SK-N-SH (cell line): ENCODE data around the gene VRTN. TPM values are rescaled to one million over a fixed set of nuclear protein-coding genes. Genes with fewer than 3 reads are reported as not detected.

ENCODE experiments used
- CTCF ChIA-PET: fragments of 300-600, 350-600 bp; formaldehyde crosslinking; extraction: SDS; loops from one replicate; lab custom pipeline; 2021; lab: Yijun Ruan, JAX
- POLR2A ChIA-PET: fragments of 350-600 bp; sonication (Branson Sonifier 250); formaldehyde crosslinking; extraction: SDS; loops from one replicate; lab custom pipeline; 2020; ENCODE audit warnings: antibody characterized with exemption, inconsistent platforms; lab: Yijun Ruan, JAX
- DNase-seq: peaks from one replicate; pipeline ENCODE4 v3.0.0; 2012
- H2AFZ ChIP-seq: fragments of 200-600 bp; sonication (generic); 2 replicates; pipeline ENCODE4 v1.8.1; 2016; ENCODE audit warnings: antibody characterized with exemption, mild to moderate bottlenecking, low read depth
- H3F3A ChIP-seq: fragments of 200-600 bp; sonication (generic); replicated peaks from 2 replicates; pipeline ENCODE3; 2016; ENCODE audit warnings: antibody characterized with exemption, mild to moderate bottlenecking; ENCODE audit not compliant: insufficient read depth
- H3K27ac ChIP-seq, 2 experiments: fragments of 200-500 bp in 1 of 2; fragments of 200-600 bp in 1 of 2; sonication (Bioruptor generic) in 1 of 2; sonication (generic), shearing (Covaris generic) in 1 of 2; 2 replicates each; pipeline versions ENCODE4 v1.5.1 to v1.6.1; 2014 to 2016; ENCODE audit warnings: low read depth in 2 of 2, inconsistent platforms in 1 of 2, low read length in 1 of 2, mild to moderate bottlenecking in 1 of 2, mixed read lengths in 1 of 2
- H3K27me3 ChIP-seq: fragments of 200-600 bp; sonication (generic), shearing (Covaris generic); 2 replicates; pipeline ENCODE4 v1.6.1; 2016; ENCODE audit warnings: mixed run types; ENCODE audit not compliant: insufficient read depth
- H3K36me3 ChIP-seq, 2 experiments: fragments of 200-500 bp in 1 of 2; fragments of 200-600 bp in 1 of 2; sonication (Bioruptor generic) in 1 of 2; sonication (generic) in 1 of 2; replicated peaks in 1 of 2; 2 replicates each; pipeline versions ENCODE3 to v1.5.1; 2014 to 2016; ENCODE audit warnings: low read length in 1 of 2, mild to moderate bottlenecking in 1 of 2; ENCODE audit not compliant: insufficient read depth in 2 of 2, control insufficient read depth in 1 of 2
- H3K4me1 ChIP-seq, 2 experiments: fragments of 200-500 bp in 1 of 2; fragments of 200-600 bp in 1 of 2; sonication (Bioruptor generic) in 1 of 2; sonication (generic), shearing (Covaris generic) in 1 of 2; 2 replicates each; pipeline versions ENCODE4 v1.5.1 to v1.6.1; 2014 to 2016; ENCODE audit warnings: low read depth in 1 of 2, low read length in 1 of 2, mixed run types in 1 of 2; ENCODE audit not compliant: insufficient read depth in 2 of 2, control insufficient read depth in 1 of 2
- H3K4me2 ChIP-seq: fragments of 200-600 bp; sonication (generic), shearing (Covaris generic); 2 replicates; pipeline ENCODE4 v1.6.1; 2017; ENCODE audit warnings: mixed run types
- H3K4me3 ChIP-seq, 2 experiments: fragments of 200-500 bp in 1 of 2; fragments of 200-600 bp in 1 of 2; sonication (Bioruptor generic) in 1 of 2; sonication (generic), shearing (Covaris generic) in 1 of 2; 2 replicates each; pipeline versions ENCODE4 v1.5.1 to v1.8.1; 2014 to 2016; ENCODE audit warnings: low read depth in 2 of 2, inconsistent platforms in 1 of 2, low read length in 1 of 2, mild to moderate bottlenecking in 1 of 2, mixed read lengths in 1 of 2, moderate library complexity in 1 of 2
- H3K79me2 ChIP-seq: fragments of 200-600 bp; sonication (generic); 2 replicates; pipeline ENCODE4 v1.8.1; 2017; ENCODE audit warnings: mild to moderate bottlenecking; ENCODE audit not compliant: insufficient read depth
- H3K9ac ChIP-seq: fragments of 200-600 bp; sonication (generic); 2 replicates; pipeline ENCODE4 v1.6.1; 2017; ENCODE audit warnings: mixed run types
- H3K9me2 ChIP-seq: fragments of 200-600 bp; sonication (generic); 2 replicates; pipeline ENCODE4 v1.6.1; 2017; ENCODE audit warnings: mixed run types
- H3K9me3 ChIP-seq: fragments of 200-600 bp; sonication (generic); 2 replicates; pipeline ENCODE4 v1.6.1; 2017; ENCODE audit warnings: mixed run types, mild to moderate bottlenecking, moderate library complexity
- H4K20me1 ChIP-seq: fragments of 200-600 bp; sonication (generic); 2 replicates; pipeline ENCODE4 v1.6.1; 2017; ENCODE audit warnings: mild to moderate bottlenecking, mixed run types; ENCODE audit not compliant: insufficient read depth
- ELF1 ChIP-seq: IDR thresholded peaks from 2 replicates; pipeline ENCODE4 v1.4.0; 2012
- FOXJ3 ChIP-seq: sonication (generic); formaldehyde crosslinking; IDR thresholded peaks from 2 replicates; pipeline ENCODE4 v1.5.1; 2020; ENCODE audit warnings: mild to moderate bottlenecking, missing genetic modification reagents
- FOXM1 ChIP-seq: IDR thresholded peaks from 2 replicates; pipeline ENCODE4 v1.4.0; 2012; ENCODE audit warnings: low read depth, mild to moderate bottlenecking
- GABPA ChIP-seq: IDR thresholded peaks from 2 replicates; pipeline ENCODE4 v1.4.0; 2012; ENCODE audit warnings: low read depth, mild to moderate bottlenecking
- GATA2 ChIP-seq: sonication (generic); formaldehyde crosslinking; IDR thresholded peaks from 2 replicates; pipeline ENCODE4 v1.5.0; 2020; ENCODE audit warnings: mild to moderate bottlenecking, missing genetic modification reagents
- IRF3 ChIP-seq: fragments of 150-350 bp; IDR thresholded peaks from 2 replicates; pipeline ENCODE4 v1.6.1; 2016; ENCODE audit warnings: mild to moderate bottlenecking, low read depth, low read length
- JUND ChIP-seq: IDR thresholded peaks from 2 replicates; pipeline ENCODE4 v1.4.0; 2012
- MXI1 ChIP-seq: IDR thresholded peaks from 2 replicates; pipeline ENCODE4 v1.6.1; 2012; ENCODE audit warnings: mild to moderate bottlenecking, low read depth, low read length, improper control_type of control experiment
- RAD21 ChIP-seq: IDR thresholded peaks from 2 replicates; pipeline ENCODE4 v1.6.1; 2012; ENCODE audit warnings: mild to moderate bottlenecking, low read length
- RCOR1 ChIP-seq: fragments of 150-350 bp; IDR thresholded peaks from 2 replicates; pipeline ENCODE4 v1.6.1; 2017; ENCODE audit warnings: antibody characterized with exemption, low read length
- RFX5 ChIP-seq: IDR thresholded peaks from 2 replicates; pipeline ENCODE4 v1.6.1; 2012; ENCODE audit warnings: mild to moderate bottlenecking, improper control_type of control experiment, low read length
- SIN3A ChIP-seq: IDR thresholded peaks from 2 replicates; pipeline ENCODE4 v1.6.1; 2012; ENCODE audit warnings: low read depth, mild to moderate bottlenecking, low read length, moderate library complexity, borderline replicate concordance
- TAF1 ChIP-seq: IDR thresholded peaks from 2 replicates; pipeline ENCODE4 v1.6.1; 2012; ENCODE audit warnings: low read depth, mild to moderate bottlenecking, low read length, moderate library complexity, borderline replicate concordance
- TEAD4 ChIP-seq: IDR thresholded peaks from 2 replicates; pipeline ENCODE4 v1.4.0; 2012; ENCODE audit warnings: mild to moderate bottlenecking, borderline replicate concordance; ENCODE audit not compliant: insufficient read depth
- USF1 ChIP-seq: IDR thresholded peaks from 2 replicates; pipeline ENCODE4 v1.4.0; 2012; ENCODE audit warnings: low read depth, borderline replicate concordance
- YY1 ChIP-seq: IDR thresholded peaks from 2 replicates; pipeline ENCODE4 v1.4.0; 2012; ENCODE audit warnings: low read depth, mild to moderate bottlenecking
- ZBTB33 ChIP-seq: IDR thresholded peaks from 2 replicates; pipeline ENCODE4 v1.4.0; 2012; ENCODE audit warnings: low read depth, borderline replicate concordance
- WGBS: methylation state at CpG from one replicate; pipeline ENCODE4 v1.1.6; 2017; ENCODE audit warnings: low lambda C conversion rate; 5-methylcytosine and 5-hydroxymethylcytosine counted together
- polyA plus RNA-seq, 3 experiments: library from polyadenylated mRNA; depleted of rRNA; stranded (reverse); fragments of >200 nt; gene quantifications; 2 replicates each; pipeline ENCODE4 v1.2.3, GENCODE V29; 2012
- TF ChIP-seq, protein P1 (sequence below): fragments of 150-350 bp; IDR thresholded peaks from 2 replicates; pipeline ENCODE4 v1.6.1; 2017; ENCODE audit warnings: antibody characterized with exemption, low read length, low read depth, borderline replicate concordance
- TF ChIP-seq, protein P2 (sequence below): IDR thresholded peaks from 2 replicates; pipeline ENCODE4; 2012

Gene VRTN
- polyA plus RNA-seq, 1 of the 3 experiments (the other 2 are of a cell fraction), result not detected

DNA sequence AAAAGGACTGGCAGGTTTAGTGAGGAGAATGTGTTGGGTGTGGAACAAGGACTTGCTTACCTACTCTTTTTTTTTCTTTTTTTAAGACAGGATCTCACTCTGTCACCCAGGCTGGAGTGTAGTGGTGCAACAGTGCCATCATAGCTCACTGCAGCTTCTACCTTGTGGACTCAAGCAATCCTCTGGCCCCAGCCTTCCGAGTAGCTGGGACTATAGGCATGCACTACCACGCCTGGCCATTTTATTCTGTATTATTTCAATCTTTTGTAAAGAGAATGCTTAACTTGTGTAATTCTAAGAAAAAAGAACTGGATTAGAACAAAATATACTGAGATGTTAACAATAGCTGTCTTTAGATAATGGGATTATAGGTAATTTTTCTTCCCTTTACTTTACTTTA, 1.9 kb upstream of the VRTN start:
- POLR2A ChIA-PET, result no interaction called here
- no peak overlapping the region for H3K4me3 ChIP-seq
- WGBS, result 63% methylated on average over 2 of the region's 2 CpGs
- peaks cover 22% of the 10 kb centered on the region; the same call in 1 of the 2 replicates for H3K27me3 ChIP-seq
- H3K4me1 ChIP-seq, result no peaks in the 10 kb centered on the region
- no peak overlapping the region for H3K4me2 ChIP-seq
- H4K20me1 ChIP-seq, result no peaks in the 10 kb centered on the region
- no peak for DNase-seq
- TF ChIP-seq FOXJ3, result no peak
- no peak for TF ChIP-seq USF1
- no peak for TF ChIP-seq ZBTB33
- no peak for TF ChIP-seq YY1
- TF ChIP-seq GABPA, result no peak
- no peak for TF ChIP-seq IRF3
- TF ChIP-seq SIN3A, result no peak
- TF ChIP-seq, protein P1, sequence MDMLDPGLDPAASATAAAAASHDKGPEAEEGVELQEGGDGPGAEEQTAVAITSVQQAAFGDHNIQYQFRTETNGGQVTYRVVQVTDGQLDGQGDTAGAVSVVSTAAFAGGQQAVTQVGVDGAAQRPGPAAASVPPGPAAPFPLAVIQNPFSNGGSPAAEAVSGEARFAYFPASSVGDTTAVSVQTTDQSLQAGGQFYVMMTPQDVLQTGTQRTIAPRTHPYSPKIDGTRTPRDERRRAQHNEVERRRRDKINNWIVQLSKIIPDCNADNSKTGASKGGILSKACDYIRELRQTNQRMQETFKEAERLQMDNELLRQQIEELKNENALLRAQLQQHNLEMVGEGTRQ, result no peak
- TF ChIP-seq, protein P2, sequence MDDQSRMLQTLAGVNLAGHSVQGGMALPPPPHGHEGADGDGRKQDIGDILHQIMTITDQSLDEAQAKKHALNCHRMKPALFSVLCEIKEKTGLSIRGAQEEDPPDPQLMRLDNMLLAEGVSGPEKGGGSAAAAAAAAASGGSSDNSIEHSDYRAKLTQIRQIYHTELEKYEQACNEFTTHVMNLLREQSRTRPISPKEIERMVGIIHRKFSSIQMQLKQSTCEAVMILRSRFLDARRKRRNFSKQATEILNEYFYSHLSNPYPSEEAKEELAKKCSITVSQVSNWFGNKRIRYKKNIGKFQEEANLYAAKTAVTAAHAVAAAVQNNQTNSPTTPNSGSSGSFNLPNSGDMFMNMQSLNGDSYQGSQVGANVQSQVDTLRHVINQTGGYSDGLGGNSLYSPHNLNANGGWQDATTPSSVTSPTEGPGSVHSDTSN, result no peak
- TF ChIP-seq RFX5, result no peak
- TF ChIP-seq TAF1, result no peak
- no peak for TF ChIP-seq RCOR1
- no peak for TF ChIP-seq RAD21
- no peak for TF ChIP-seq MXI1
- TF ChIP-seq GATA2 (CRISPR knock-in tag), result no peak
- TF ChIP-seq FOXM1, result no peak
- TF ChIP-seq TEAD4, result no peak
- no peak for TF ChIP-seq ELF1
- no peak for TF ChIP-seq JUND
- no peaks in the 10 kb centered on the region for H3K79me2 ChIP-seq
- H3F3A ChIP-seq, result no peaks in the 10 kb centered on the region
- H3K9me3 ChIP-seq, result no peaks in the 10 kb centered on the region
- no peak overlapping the region for H2AFZ ChIP-seq
- H3K9ac ChIP-seq, result no peak overlapping the region
- H3K9me2 ChIP-seq, result no peaks in the 10 kb centered on the region
- CTCF ChIA-PET, result interaction anchor here (0.5 to 2.2 kb wide), 2 partner anchors 133 to 266 kb away, joined by 4 to 8 read pairs; partner anchors contain the start of gene LTBP2
- no peak overlapping the region for H3K27ac ChIP-seq
- no peaks in the 10 kb centered on the region for H3K36me3 ChIP-seq
